HG02759 (cell line): ENCODE results near the gene VPS45.

Experiments
- ATAC-seq: cut with Tn5 transposase; IDR thresholded peaks from one replicate; pipeline ENCODE4 v1.9.1; 2021; ENCODE audit warnings: mild to moderate bottlenecking, moderate library complexity; ENCODE audit not compliant: unreplicated experiment

Gene VPS45

GRCh38 chr1:150155413-150156071 lies 88.0 kb downstream of the VPS45 start:
- no peak for ATAC-seq

- ATAC-seq: no peak
Measured at GRCh38 chr1:150156868-150157603, 89.5 kb downstream of the VPS45 start.

- ATAC-seq: no peak
Measured at GRCh38 chr1:150159550-150159949, 92.0 kb downstream of the VPS45 start.

- no peak for ATAC-seq
Measured at GRCh38 chr1:150160964-150161621, 93.5 kb downstream of the VPS45 start.

- no peak for ATAC-seq
Measured at GRCh38 chr1:150161747-150162581, 94.4 kb downstream of the VPS45 start.

- no peak for ATAC-seq
Measured at GRCh38 chr1:150162582-150162861, 94.9 kb downstream of the VPS45 start.

GRCh38 chr1:150162862-150163706 lies 95.5 kb downstream of the VPS45 start:
- peak; percentile 52 for ATAC-seq

- no peak for ATAC-seq
Measured at GRCh38 chr1:150164224-150164623, 96.6 kb downstream of the VPS45 start.

- ATAC-seq: no peak
Measured at GRCh38 chr1:150164779-150165178, 97.2 kb downstream of the VPS45 start.

- no peak for ATAC-seq
Measured at GRCh38 chr1:150165622-150166612, 98.3 kb downstream of the VPS45 start.

GRCh38 chr1:150168960-150169601 lies 101.5 kb downstream of the VPS45 start:
- ATAC-seq: no peak

- ATAC-seq: no peak
Measured at GRCh38 chr1:150171801-150172200, 104.2 kb downstream of the VPS45 start.

GRCh38 chr1:150173141-150173585 lies 105.6 kb downstream of the VPS45 start:
- ATAC-seq: no peak

GRCh38 chr1:150176593-150176992 lies 109.0 kb downstream of the VPS45 start:
- ATAC-seq: no peak

GRCh38 chr1:150178548-150178947 lies 111.0 kb downstream of the VPS45 start:
- no peak for ATAC-seq

GRCh38 chr1:150179867-150180266 lies 112.3 kb downstream of the VPS45 start:
- no peak for ATAC-seq

- no peak for ATAC-seq
Measured at GRCh38 chr1:150180474-150180873, 112.9 kb downstream of the VPS45 start.

- ATAC-seq: no peak
Measured at GRCh38 chr1:150182247-150182646, 114.7 kb downstream of the VPS45 start.

GRCh38 chr1:150183061-150183460 lies 115.5 kb downstream of the VPS45 start:
- no peak for ATAC-seq
